Peyer's patch (tissue), 4 donors: ENCODE measurements around the gene RHBDL3. TPM values are rescaled to one million over a fixed set of nuclear protein-coding genes. Genes with fewer than 3 reads are reported as not detected.
"Not testable (repeated sequence)": the region's sequence is repeated elsewhere in the genome, so short reads cannot be mapped to it uniquely, and the experiment has no call there.

Experiments used
- DNase-seq, 3 donors: peaks; one replicate each; pipeline ENCODE4 v3.0.0-alpha.2; 2017 to 2019
- H3K27ac ChIP-seq, 4 donors: fragments of 200-600 bp; sonication (generic); one replicate each; pipeline ENCODE4 v1.5.1; 2016 to 2019
- H3K27me3 ChIP-seq, 2 donors: fragments of 200-600 bp; sonication (generic); one replicate each; pipeline ENCODE4 v1.5.1; 2019
- H3K36me3 ChIP-seq, 3 donors: fragments of 200-600 bp; sonication (generic); one replicate each; pipeline ENCODE4 v1.5.1; 2016 to 2019
- H3K4me1 ChIP-seq, 4 donors: fragments of 200-600 bp; sonication (generic); one replicate each; pipeline ENCODE4 v1.5.1; 2016 to 2019
- H3K4me3 ChIP-seq, 4 donors: fragments of 200-600 bp; sonication (generic); 1 replicate in 3 of 4; 2 replicates in 1 of 4; pipeline ENCODE4 v1.5.1; 2016 to 2019; ENCODE audit warnings: mild to moderate bottlenecking in 1 of 4
- H3K9me3 ChIP-seq, 4 donors: fragments of 200-600 bp; sonication (generic); one replicate each; pipeline ENCODE4 v1.5.1; 2016 to 2019; ENCODE audit warnings: mild to moderate bottlenecking in 1 of 4
- CTCF ChIP-seq, 6 experiments: fragments of 450-650 bp in 4 of 6; fragments of 200-600 bp in 2 of 6; sonication (generic) in 1 of 6; IDR thresholded peaks; one replicate each; pipeline ENCODE4 v1.5.1; 2017 to 2019; ENCODE audit warnings: antibody characterized with exemption in 6 of 6, mild to moderate bottlenecking in 3 of 6, moderate library complexity in 1 of 6
- POLR2A ChIP-seq, 2 donors: fragments of 450-650 bp; IDR thresholded peaks; one replicate each; pipeline ENCODE4 v1.5.1; 2017; ENCODE audit warnings: antibody characterized with exemption in 2 of 2, mild to moderate bottlenecking in 2 of 2, moderate library complexity in 2 of 2
- total RNA-seq, 4 donors: library from RNA; depleted of rRNA; stranded (reverse); fragments of >200 nt; gene quantifications; one replicate each; pipeline ENCODE4 v1.1.0, GENCODE V29; 2016

The RHBDL3 gene
- total RNA-seq, 4 donors from 2014 or later = 0.28 to 0.40 TPM; not detected in 2

- no peaks in the 10 kb centered on the region for H3K36me3 ChIP-seq
- no peaks in the 10 kb centered on the region for H3K9me3 ChIP-seq
- H3K27me3 ChIP-seq = peaks cover 0 to 4% of the 10 kb centered on the region in 2 donors
- peak in 1 of 3 donors; percentile 16 for DNase-seq
- no peak overlapping the region for H3K4me3 ChIP-seq
- H3K4me1 ChIP-seq = peaks cover 0 to 18% (median 11%) of the 10 kb centered on the region in 4 donors
- no peak overlapping the region for H3K27ac ChIP-seq
- TF ChIP-seq POLR2A (IDR thresholded peaks at IDR 0.05) (no peak), CTCF (IDR thresholded peaks at IDR 0.05) (no peak)
Observed at GRCh38 chr17:32261936-32262510, 3.6 kb upstream of the RHBDL3 start.

GRCh38 chr17:32263515-32263914 is 2.1 kb upstream of the RHBDL3 start:
- H3K4me3 ChIP-seq, H3K9me3 ChIP-seq, H3K36me3 ChIP-seq, DNase-seq, H3K27ac ChIP-seq: not testable (repeated sequence)
- Histone ChIP-seq H3K4me1 (peaks cover 0 to 25% (median 16%) of the 10 kb centered on the region in 4 donors), H3K27me3 (peaks cover 0 to 13% of the 10 kb centered on the region in 2 donors)

- Histone ChIP-seq H3K36me3 (no peaks in the 10 kb centered on the region), H3K9me3 (no peaks in the 10 kb centered on the region), H3K4me3 (no peak overlapping the region), H3K27ac (no peak overlapping the region), H3K27me3 (peaks cover 0 to 13% of the 10 kb centered on the region in 2 donors), H3K4me1 (peaks cover 0 to 25% (median 16%) of the 10 kb centered on the region in 4 donors)
- no peak for DNase-seq
- TF ChIP-seq CTCF (IDR thresholded peaks at IDR 0.05) (peak in 1 of 6 experiments; percentile 12), POLR2A (IDR thresholded peaks at IDR 0.05) (no peak)
Observed at GRCh38 chr17:32264140-32264799, 1.4 kb upstream of the RHBDL3 start.

- Histone ChIP-seq H3K27me3 (peaks cover 0 to 13% of the 10 kb centered on the region in 2 donors), H3K4me3 (peak overlapping the region in 1 of 4 donors; percentile 75), H3K9me3 (no peaks in the 10 kb centered on the region), H3K4me1 (peaks cover 0 to 25% (median 16%) of the 10 kb centered on the region in 4 donors), H3K27ac (peak overlapping the region in 2 of 4 donors; percentile 4 to 49), H3K36me3 (no peaks in the 10 kb centered on the region)
- TF ChIP-seq CTCF (IDR thresholded peaks at IDR 0.05) (no peak), POLR2A (IDR thresholded peaks at IDR 0.05) (no peak)
- DNase-seq = no peak
Observed at GRCh38 chr17:32264823-32265191, 825 bp upstream of the RHBDL3 start.

- Histone ChIP-seq H3K36me3 (no peaks in the 10 kb centered on the region), H3K27me3 (peaks cover 0 to 13% of the 10 kb centered on the region in 2 donors), H3K4me3 (peak overlapping the region; percentile 41 to 75 (median 69)), H3K9me3 (no peaks in the 10 kb centered on the region), H3K4me1 (peaks cover 0 to 25% (median 16%) of the 10 kb centered on the region in 4 donors), H3K27ac (no peak overlapping the region)
- no peak for DNase-seq
- no peak for TF ChIP-seq POLR2A (IDR thresholded peaks at IDR 0.05)
- TF ChIP-seq CTCF (IDR thresholded peaks at IDR 0.05) = no peak
Observed at GRCh38 chr17:32266051-32266388, 388 bp downstream of the RHBDL3 start.
